ENCODE results near the gene B9D1. TPM values are rescaled to one million over a fixed set of nuclear protein-coding genes. Genes with fewer than 3 reads are reported as not detected.

Gene B9D1
- total RNA-seq, 1 donor from 2014 or later, result 6.7 TPM

DNA sequence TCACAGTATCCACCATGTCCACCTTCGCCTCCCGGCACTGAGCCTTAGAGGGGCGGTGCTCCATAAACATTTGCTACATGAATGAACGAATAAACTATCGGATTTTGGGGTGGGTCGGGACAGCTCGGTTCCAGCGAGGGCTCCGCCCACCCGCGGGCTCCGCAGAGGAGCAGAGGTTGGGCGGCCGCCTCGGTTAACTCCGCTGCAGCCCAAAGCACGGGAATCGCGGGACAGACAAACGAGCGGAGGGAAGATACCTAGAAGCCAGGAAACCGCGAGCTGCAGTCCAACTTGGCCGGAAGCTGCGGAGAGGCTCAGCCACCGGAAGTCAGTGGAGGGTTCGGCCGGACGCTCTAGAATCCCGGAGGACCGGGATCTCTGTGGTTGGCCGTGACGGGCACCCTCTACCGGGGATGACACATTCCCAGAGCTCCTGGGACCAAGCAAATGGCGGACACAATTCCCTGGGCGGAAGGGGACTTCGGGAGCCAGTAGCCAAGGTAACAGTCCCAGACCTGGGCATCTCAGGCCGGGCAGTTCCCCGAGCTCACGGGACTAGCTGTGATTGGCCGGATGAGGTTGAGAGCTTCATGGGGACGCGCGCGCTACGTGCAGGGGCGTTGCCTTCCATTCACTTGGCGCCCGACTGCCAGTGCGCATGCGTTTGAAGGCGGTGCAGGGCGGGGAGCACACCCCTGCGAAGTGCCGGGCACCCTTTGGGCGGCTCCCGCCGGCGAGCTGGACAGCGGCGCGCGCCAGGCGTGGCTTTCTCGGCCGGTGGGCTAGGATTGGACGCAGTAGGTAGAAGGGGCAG, 15.3 kb upstream of the B9D1 start:
- Mint-ChIP-seq H3K4me1 (ENCODE audit: low read depth) (peaks cover 21% of the 10 kb centered on the region), H3K27ac (peak overlapping the region; percentile 97), H3K4me3 (ENCODE audit: low read depth) (peak overlapping the region; percentile 98), H3K27me3 (ENCODE audit: low read depth) (no peaks in the 10 kb centered on the region), H3K36me3 (ENCODE audit: low read depth) (peaks cover 23% of the 10 kb centered on the region), H3K9me3 (no peaks in the 10 kb centered on the region)
- DNase-seq (ENCODE audit: low spot score), result peak; percentile 98
- intact Hi-C loops (cut with micrococcal nuclease), result loop anchor here (1.0 to 10.0 kb wide), 5 partner anchors 16 to 1191 kb away; partner anchors contain the start of genes ALDH3A2 and B9D1

DNA sequence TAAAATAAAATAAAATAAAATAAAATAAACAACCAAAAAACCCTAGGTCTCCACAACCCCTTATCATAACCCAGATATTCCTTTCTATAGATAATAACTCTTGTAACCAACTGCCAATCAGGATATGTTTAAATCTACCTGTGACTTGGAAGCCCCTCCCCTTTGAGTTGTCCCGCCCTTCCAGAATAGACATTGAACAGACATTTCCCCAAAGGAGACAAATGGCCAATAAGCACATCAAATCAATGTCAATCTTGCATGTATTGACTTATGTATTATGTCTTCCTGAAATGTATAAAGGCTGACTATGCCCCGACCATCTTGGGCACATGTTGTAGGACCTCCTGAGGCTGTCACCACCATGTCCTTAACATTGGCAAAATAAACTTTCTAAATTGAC, 14.3 kb upstream of the B9D1 start:
- no peaks in the 10 kb centered on the region for H3K27me3 Mint-ChIP-seq (ENCODE audit: low read depth)
- peak overlapping the region; percentile 98 for H3K4me3 Mint-ChIP-seq (ENCODE audit: low read depth)
- no peak for DNase-seq (ENCODE audit: low spot score)
- H3K9me3 Mint-ChIP-seq, result no peaks in the 10 kb centered on the region
- peak overlapping the region; percentile 97 for H3K27ac Mint-ChIP-seq
- H3K4me1 Mint-ChIP-seq (ENCODE audit: low read depth), result peaks cover 24% of the 10 kb centered on the region
- intact Hi-C loops (cut with micrococcal nuclease), result loop anchor here (5.0 to 10.0 kb wide), 4 partner anchors 130 to 1190 kb away; partner anchors contain the start of gene ALDH3A2
- peaks cover 20% of the 10 kb centered on the region for H3K36me3 Mint-ChIP-seq (ENCODE audit: low read depth)

DNA sequence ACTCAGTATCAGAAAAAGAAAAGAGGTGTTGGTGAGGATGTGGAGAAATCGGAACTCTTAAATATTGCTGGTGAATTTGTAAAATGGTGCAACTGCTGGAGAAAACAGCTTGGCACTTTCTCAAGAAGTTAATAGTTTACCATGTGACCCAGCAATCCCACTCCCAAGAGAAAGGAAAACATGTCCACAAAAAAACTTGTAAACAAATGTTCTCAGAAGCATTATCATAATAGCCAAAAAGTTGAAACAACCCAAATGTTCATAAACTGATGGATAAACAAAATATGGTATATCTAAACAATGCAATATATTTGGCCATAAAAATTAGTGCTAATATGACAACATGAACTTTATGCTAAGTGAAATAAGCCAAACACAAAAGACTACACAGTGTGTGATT, 13.2 kb upstream of the B9D1 start:
- Mint-ChIP-seq H3K4me3 (ENCODE audit: low read depth) (no peak overlapping the region), H3K4me1 (ENCODE audit: low read depth) (peaks cover 35% of the 10 kb centered on the region), H3K36me3 (ENCODE audit: low read depth) (peaks cover 12% of the 10 kb centered on the region), H3K27ac (no peak overlapping the region), H3K9me3 (no peaks in the 10 kb centered on the region), H3K27me3 (ENCODE audit: low read depth) (no peaks in the 10 kb centered on the region)
- DNase-seq (ENCODE audit: low spot score), result no peak
- intact Hi-C loops (cut with micrococcal nuclease), result loop anchor here (5.0 to 10.0 kb wide), 4 partner anchors 132 to 1188 kb away; partner anchors contain the start of gene ALDH3A2

DNA sequence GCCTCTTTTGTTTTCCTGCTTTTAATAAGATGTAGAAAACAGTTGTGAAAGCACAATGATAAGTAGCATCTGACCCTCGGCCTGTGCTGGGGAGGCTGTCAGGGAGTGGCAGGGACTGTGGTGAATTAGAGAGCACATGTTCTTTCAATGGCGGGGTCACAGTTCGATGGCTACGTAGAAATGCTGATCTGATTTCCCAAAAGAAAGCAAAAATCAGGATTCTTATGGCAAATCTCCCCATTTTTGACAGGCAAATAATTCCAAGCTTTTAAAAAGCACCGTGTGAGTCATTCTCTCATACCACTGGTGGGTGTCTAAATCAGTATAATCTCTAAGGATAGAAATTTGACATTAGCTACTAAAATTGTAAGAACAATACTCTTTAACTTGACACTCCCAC, 11.6 kb upstream of the B9D1 start:
- Mint-ChIP-seq H3K36me3 (ENCODE audit: low read depth) (no peaks in the 10 kb centered on the region), H3K9me3 (no peaks in the 10 kb centered on the region), H3K27me3 (ENCODE audit: low read depth) (no peaks in the 10 kb centered on the region), H3K4me1 (ENCODE audit: low read depth) (peaks cover 45% of the 10 kb centered on the region), H3K27ac (no peak overlapping the region), H3K4me3 (ENCODE audit: low read depth) (no peak overlapping the region)
- intact Hi-C loops (cut with micrococcal nuclease), result loop anchor here (10.0 kb wide), 2 partner anchors 271 to 391 kb away; partner anchors contain the start of gene ALDH3A2
- no peak for DNase-seq (ENCODE audit: low spot score)

DNA sequence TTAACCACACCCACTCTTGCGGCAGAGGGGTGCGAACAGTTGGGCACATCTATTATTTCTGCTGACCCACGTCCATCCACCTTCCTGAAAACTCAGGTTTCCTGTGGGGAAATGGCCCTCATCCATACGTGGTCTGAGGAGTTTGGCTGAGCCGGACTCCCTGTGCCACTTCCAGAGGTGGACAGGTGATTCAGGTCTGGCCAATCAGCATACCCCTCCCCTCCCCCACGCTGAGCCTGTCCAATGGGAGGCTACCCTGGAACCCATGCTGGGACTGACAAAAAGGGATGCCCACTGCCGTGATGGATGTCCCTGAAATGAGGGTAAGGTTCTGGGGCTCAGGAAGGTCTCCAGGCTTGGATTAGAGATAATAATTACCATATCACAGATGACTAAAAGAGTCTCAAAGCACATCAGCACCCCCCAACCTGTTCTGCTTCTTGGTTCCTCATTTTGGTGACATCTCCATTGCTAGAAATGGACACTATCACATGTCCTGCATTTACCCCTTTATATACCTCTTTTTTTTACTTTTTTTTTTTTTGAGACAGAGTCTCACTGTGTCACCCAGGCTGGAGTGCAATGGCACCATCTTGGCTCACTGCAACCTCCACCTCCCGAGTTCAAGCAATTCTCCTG, 10.5 kb upstream of the B9D1 start:
- H3K27me3 Mint-ChIP-seq (ENCODE audit: low read depth), result no peaks in the 10 kb centered on the region
- DNase-seq (ENCODE audit: low spot score), result no peak
- H3K36me3 Mint-ChIP-seq (ENCODE audit: low read depth), result no peaks in the 10 kb centered on the region
- no peak overlapping the region for H3K27ac Mint-ChIP-seq
- H3K4me3 Mint-ChIP-seq (ENCODE audit: low read depth), result no peak overlapping the region
- H3K9me3 Mint-ChIP-seq, result no peaks in the 10 kb centered on the region
- peaks cover 52% of the 10 kb centered on the region for H3K4me1 Mint-ChIP-seq (ENCODE audit: low read depth)
- intact Hi-C loops (cut with micrococcal nuclease), result loop anchor here (10.0 kb wide), 2 partner anchors 272 to 392 kb away; partner anchors contain the start of gene ALDH3A2

DNA sequence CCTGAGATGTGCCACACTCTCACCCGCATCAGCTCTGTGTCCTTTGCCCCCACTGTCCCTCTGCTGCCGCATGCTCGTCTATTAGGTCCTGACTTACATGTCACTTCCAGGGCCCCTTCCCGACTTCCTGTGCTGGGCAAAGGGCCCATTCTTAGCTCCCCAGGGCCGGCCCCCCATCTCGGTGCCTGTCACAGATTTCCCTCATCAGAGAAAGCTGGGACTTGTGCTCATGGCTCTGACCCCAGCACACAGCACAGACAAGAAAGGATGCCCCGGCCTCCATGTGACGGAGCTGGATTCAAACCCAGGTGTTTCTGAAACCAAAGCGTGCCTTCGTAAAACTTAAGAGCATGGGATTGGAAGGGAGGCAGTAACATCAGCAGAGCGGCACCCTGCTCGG, 9.9 kb upstream of the B9D1 start:
- H3K36me3 Mint-ChIP-seq (ENCODE audit: low read depth), result no peaks in the 10 kb centered on the region
- no peak overlapping the region for H3K27ac Mint-ChIP-seq
- DNase-seq (ENCODE audit: low spot score), result no peak
- intact Hi-C loops (cut with micrococcal nuclease), result loop anchor here (10.0 kb wide), 2 partner anchors 272 to 392 kb away; partner anchors contain the start of gene ALDH3A2
- no peak overlapping the region for H3K4me3 Mint-ChIP-seq (ENCODE audit: low read depth)
- H3K9me3 Mint-ChIP-seq, result no peaks in the 10 kb centered on the region
- H3K27me3 Mint-ChIP-seq (ENCODE audit: low read depth), result no peaks in the 10 kb centered on the region
- H3K4me1 Mint-ChIP-seq (ENCODE audit: low read depth), result peaks cover 52% of the 10 kb centered on the region

DNA sequence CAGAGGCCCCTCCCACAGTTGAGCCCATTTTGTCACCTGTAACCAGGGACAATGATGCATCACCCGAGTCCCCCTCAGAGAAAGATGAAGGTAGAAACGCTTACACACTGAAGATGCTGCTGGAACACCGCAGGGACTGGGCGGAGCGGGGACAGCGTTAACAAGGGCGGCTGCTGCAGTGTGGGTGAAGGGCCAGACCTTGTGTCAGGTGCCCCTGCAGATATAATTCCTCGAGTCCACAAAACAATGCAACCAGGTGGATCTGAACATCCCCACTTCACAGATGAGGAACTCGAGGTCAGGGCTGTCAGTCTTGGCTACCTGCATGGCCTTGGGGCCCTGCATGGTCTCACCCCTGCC, 9.5 kb upstream of the B9D1 start:
- Mint-ChIP-seq H3K9me3 (no peaks in the 10 kb centered on the region), H3K27me3 (ENCODE audit: low read depth) (no peaks in the 10 kb centered on the region), H3K4me1 (ENCODE audit: low read depth) (peaks cover 51% of the 10 kb centered on the region), H3K27ac (no peak overlapping the region), H3K4me3 (ENCODE audit: low read depth) (no peak overlapping the region), H3K36me3 (ENCODE audit: low read depth) (no peaks in the 10 kb centered on the region)
- intact Hi-C loops (cut with micrococcal nuclease), result loop anchor here (10.0 kb wide), 2 partner anchors 273 to 393 kb away; partner anchors contain the start of gene ALDH3A2
- no peak for DNase-seq (ENCODE audit: low spot score)

DNA sequence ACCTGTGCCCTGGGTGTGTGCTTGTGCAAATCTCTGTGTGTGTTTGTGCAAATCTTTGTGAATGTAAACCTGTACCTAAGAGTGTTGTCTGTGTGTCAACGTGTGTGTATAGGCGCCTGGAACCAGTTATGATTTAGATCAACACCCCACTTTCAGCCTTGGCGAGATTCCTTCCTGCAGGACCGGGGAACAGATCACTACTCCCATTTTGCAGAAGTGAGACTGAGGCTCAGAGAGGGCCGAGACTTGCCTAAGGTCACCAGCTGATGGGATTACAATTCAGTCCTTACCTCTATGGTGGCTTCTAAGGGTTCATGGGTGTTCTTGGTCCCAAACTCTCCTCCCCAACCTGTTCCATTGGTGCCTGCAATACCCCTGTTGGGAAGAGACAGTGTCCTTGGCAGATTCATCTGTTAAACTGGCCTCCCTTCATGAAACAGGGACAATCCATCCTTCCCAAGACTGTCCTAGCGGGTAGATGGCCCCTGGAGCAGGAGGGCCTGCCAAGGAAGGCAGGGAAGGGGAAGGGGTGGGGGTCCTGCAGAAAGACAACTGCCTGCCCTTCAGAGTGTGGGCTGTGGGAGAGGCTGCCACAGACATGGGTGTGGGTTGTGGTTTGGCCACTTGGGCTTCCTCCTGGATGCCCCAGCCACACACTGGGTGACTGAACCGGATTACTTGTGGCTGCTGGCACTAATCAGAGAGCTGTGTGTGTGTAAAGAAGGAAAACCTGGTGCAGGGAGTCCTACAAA, 8.9 kb upstream of the B9D1 start:
- Mint-ChIP-seq H3K4me1 (ENCODE audit: low read depth) (peaks cover 48% of the 10 kb centered on the region), H3K36me3 (ENCODE audit: low read depth) (no peaks in the 10 kb centered on the region), H3K27ac (no peak overlapping the region), H3K9me3 (no peaks in the 10 kb centered on the region), H3K27me3 (ENCODE audit: low read depth) (no peaks in the 10 kb centered on the region), H3K4me3 (ENCODE audit: low read depth) (no peak overlapping the region)
- DNase-seq (ENCODE audit: low spot score), result no peak
- intact Hi-C loops (cut with micrococcal nuclease), result loop anchor here (10.0 kb wide), 2 partner anchors 273 to 393 kb away; partner anchors contain the start of gene ALDH3A2

DNA sequence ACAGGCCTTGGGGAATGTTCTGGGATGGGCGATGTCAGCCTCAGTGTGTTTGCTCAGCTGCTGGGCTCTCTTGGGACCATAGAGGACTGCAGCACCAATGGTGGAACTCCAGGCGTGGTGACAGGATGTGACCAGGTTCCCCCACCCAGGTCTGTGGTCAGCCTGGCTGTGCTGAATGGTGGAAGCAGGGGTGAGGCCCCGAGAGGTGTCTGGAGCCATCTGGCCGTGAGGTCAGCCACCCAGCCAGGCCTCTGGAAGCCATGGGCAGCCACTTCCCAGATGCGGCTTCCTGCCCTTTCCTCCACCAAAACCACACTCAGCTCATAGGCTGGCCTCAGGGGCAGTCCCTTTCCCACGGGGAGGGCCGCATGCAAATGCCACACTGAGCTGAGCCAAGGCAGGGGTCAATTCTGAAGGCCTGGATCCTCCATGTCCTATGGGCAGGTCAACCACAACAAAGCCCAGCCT, 8.0 kb upstream of the B9D1 start:
- Mint-ChIP-seq H3K27ac (peak overlapping the region; percentile 71), H3K4me1 (ENCODE audit: low read depth) (peaks cover 45% of the 10 kb centered on the region)

DNA sequence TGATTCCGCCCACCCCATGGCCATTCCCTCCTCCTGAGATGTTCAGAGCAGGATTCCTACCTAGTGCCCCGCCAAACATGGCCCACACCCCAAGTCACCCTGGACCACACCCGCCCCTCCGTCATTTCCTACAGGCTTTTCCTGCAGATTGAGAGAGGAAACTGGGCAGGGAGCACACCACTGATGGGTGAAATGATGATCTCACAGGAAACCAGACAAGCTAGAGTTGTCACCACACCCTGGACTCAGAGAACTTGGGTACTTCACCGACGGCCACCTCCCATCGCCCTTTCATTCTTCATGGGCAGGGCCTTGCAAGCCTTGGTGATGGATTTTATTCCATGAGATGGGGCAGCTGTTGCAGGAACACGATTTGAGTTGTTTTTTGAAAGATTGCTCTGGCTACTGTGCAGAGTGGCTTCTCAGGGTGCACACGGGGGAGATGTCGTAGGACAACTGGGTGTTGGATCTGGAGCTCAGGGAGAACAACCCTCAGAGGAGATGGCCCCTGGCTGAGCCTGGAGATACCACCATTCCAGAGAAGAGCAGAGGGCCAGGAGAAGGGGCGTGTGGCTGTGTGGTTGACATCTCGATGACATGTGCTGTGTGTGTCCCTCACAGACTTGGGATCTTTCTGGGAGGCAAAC, 7.4 kb upstream of the B9D1 start:
- H3K36me3 Mint-ChIP-seq (ENCODE audit: low read depth), result no peaks in the 10 kb centered on the region

More for the DNA sequence above, 8.0 kb upstream of the B9D1 start:
- H3K36me3 Mint-ChIP-seq (ENCODE audit: low read depth), result no peaks in the 10 kb centered on the region
- H3K9me3 Mint-ChIP-seq, result no peaks in the 10 kb centered on the region
- peak overlapping the region; percentile 43 for H3K4me3 Mint-ChIP-seq (ENCODE audit: low read depth)
- intact Hi-C loops (cut with micrococcal nuclease), result loop anchor here (10.0 kb wide), 2 partner anchors 274 to 394 kb away; partner anchors contain the start of gene ALDH3A2
- no peaks in the 10 kb centered on the region for H3K27me3 Mint-ChIP-seq (ENCODE audit: low read depth)
- no peak for DNase-seq (ENCODE audit: low spot score)

DNA sequence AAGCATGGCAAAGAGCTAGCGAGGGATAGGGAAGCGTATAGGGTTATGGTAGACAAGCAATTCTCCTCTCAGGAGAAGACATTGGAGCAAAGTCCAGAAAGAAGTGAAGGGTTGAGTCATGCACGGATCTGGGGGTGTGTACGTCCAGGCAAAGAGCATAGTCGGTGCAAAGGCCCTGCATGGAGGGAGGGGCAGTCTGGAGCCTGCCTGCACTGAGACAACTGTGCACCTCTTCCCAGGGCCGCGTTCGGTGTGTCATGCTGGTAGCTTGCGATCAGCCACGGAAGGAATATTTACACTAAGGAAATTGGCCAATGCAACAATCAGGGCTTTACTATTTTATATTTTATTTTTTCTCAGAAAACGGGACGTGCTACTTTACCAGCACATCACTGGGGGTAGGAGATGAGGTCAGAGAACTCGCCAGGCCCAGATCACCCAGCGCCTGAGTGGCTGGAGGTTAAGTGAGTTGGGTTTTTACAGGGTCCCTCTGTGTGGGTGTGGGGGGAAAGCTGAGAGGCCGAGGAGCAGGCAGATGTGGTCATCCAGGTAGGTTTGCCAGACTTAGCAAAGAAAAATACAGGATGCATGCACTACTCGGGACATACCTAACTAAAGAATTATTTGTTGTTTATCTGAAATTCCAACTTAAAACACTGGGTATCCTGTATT, 6.7 kb upstream of the B9D1 start:
- H3K4me1 Mint-ChIP-seq (ENCODE audit: low read depth), result peaks cover 40% of the 10 kb centered on the region
- no peaks in the 10 kb centered on the region for H3K36me3 Mint-ChIP-seq (ENCODE audit: low read depth)
- no peak for DNase-seq (ENCODE audit: low spot score)
- no peaks in the 10 kb centered on the region for H3K9me3 Mint-ChIP-seq
- intact Hi-C loops (cut with micrococcal nuclease), result no loop called here
- H3K27ac Mint-ChIP-seq, result no peak overlapping the region
- no peak overlapping the region for H3K4me3 Mint-ChIP-seq (ENCODE audit: low read depth)
- H3K27me3 Mint-ChIP-seq (ENCODE audit: low read depth), result no peaks in the 10 kb centered on the region

More for the DNA sequence above, 7.4 kb upstream of the B9D1 start:
- Mint-ChIP-seq H3K4me3 (ENCODE audit: low read depth) (peak overlapping the region; percentile 43), H3K27me3 (ENCODE audit: low read depth) (no peaks in the 10 kb centered on the region), H3K27ac (peak overlapping the region; percentile 71), H3K9me3 (no peaks in the 10 kb centered on the region), H3K4me1 (ENCODE audit: low read depth) (peaks cover 45% of the 10 kb centered on the region)
- DNase-seq (ENCODE audit: low spot score), result peak; percentile 50
- intact Hi-C loops (cut with micrococcal nuclease), result loop anchor here (10.0 kb wide), 2 partner anchors 275 to 395 kb away; partner anchors contain the start of gene ALDH3A2

Measured in activated T-helper 2 cell treated with anti-CD3 and anti-CD28 coated beads, Interferon-gamma antibody, Interleukin-2, Interleukin-4, amounts not matched to agents 10 μg/mL and 5 μg/mL and 100 μg/mL, durations not matched to agents 14 hours and 24 hours and 36 hours (primary cell).